Measurements from ENCODE around the gene DALRD3. TPM values are rescaled to one million over a fixed set of nuclear protein-coding genes. Genes with fewer than 3 reads are reported as not detected.

The DALRD3 gene
- total and polyA plus RNA-seq, 2 of the 8 experiments (the other 6 are each of a cell fraction or from before 2014, with no cell fraction given), result 30.4 to 86.5 TPM

DNA sequence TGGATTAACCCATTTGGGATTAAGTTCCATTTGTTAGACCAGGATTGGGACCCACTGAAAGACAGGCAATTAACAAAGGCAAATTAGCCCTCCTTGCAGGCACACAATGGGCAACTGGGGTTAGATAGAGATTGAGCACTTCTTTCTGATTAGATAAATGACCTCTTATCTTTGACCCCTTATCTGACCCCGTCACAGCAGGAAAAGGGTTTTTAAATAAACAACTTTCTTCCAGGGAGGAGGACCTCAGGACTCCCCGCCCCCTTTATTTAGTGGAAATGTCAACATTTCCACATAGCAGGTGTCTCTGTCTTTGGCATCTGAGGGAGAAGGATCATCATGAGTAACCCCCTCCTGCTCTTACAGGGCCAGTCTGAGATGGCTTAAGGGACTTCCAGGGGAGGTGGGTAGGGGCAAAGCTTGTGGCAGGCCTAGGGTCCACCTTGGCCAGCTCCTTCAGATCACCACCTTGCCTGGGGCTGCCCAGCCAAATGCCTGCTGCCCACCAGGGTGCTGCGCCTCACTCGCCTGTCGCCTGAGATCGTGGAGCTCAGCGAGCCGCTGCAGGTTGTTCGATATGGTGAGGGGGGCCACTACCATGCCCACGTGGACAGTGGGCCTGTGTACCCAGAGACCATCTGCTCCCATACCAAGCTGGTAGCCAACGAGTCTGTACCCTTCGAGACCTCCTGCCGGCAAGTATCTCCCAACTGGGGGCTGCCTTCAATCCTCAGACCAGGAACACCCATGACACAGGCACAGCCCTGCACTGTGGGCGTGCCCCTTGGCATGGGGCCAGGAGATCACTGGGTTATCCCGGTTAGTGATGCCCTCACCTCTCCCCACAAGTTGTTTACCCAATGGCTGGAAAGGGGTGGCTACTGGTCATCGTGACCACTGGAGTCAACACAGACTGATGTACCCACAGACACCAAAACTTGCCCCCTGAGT, 13.8 kb downstream of the DALRD3 start:
- Histone ChIP-seq H4K91ac (replicated peaks; ENCODE audit: insufficient read length, low read length) (no peak overlapping the region), H2BK12ac (ENCODE audit: low read depth, low read length) (peak overlapping the region; percentile 50; the same call in 1 of the 2 replicates), H2BK15ac (ENCODE audit: low read length) (no peak overlapping the region; the same call in 1 of the 2 replicates), H3K4ac (replicated peaks; ENCODE audit: insufficient read length, low read depth, low read length) (no peak overlapping the region), H2BK5ac (ENCODE audit: low read depth, low read length) (no peak overlapping the region), H3K27me3 (replicated peaks in 1 of 4; ENCODE audit: control insufficient read depth in 3 of 4, extremely low read depth in 1 of 4, insufficient read depth in 3 of 4, low read length in 3 of 4) (no peaks in the 10 kb centered on the region), H3K9me3 (ENCODE audit: insufficient read depth in 2 of 2, low read depth in 1 of 2, low read length in 1 of 2) (no peaks in the 10 kb centered on the region), H3K4me3 (ENCODE audit: extremely low read depth in 1 of 4, insufficient read depth in 2 of 4, low read depth in 3 of 4, low read length in 4 of 4) (no peak overlapping the region), H2AFZ (ENCODE audit: low read length) (no peak overlapping the region), H3K4me2 (ENCODE audit: insufficient read depth in 1 of 2, low read depth in 2 of 2, low read length in 2 of 2) (no peak overlapping the region), H2AK5ac (ENCODE audit: low read depth, low read length) (no peak overlapping the region), H2BK20ac (ENCODE audit: low read length) (no peak overlapping the region), H3K18ac (ENCODE audit: extremely low read depth, low read length) (no peak overlapping the region), H3K79me1 (ENCODE audit: low read depth, low read length) (peaks cover 7% of the 10 kb centered on the region), H3K23me2 (ENCODE audit: low read depth, low read length) (peaks cover 12% of the 10 kb centered on the region), H4K20me1 (replicated peaks in 1 of 2; ENCODE audit: control insufficient read depth in 1 of 2, insufficient read depth in 2 of 2, low read length in 2 of 2) (peaks cover 7 to 12% of the 10 kb centered on the region in 2 experiments), H3K4me1 (replicated peaks in 1 of 4; ENCODE audit: control insufficient read depth in 3 of 4, insufficient read depth in 4 of 4, low read length in 3 of 4) (peaks cover 0 to 13% (median 9%) of the 10 kb centered on the region in 4 experiments; a peak in 6 of 7 replicates), H3K9ac (replicated peaks in 1 of 4; ENCODE audit: extremely low read depth in 1 of 4, low read depth in 3 of 4, low read length in 3 of 4) (no peak overlapping the region), H4K5ac (ENCODE audit: insufficient read length, low read depth, low read length) (no peak overlapping the region), H3K14ac (ENCODE audit: insufficient read length) (no peak overlapping the region), H4K8ac (ENCODE audit: extremely low read depth, insufficient read depth, low read length) (no peak overlapping the region), H3K23ac (ENCODE audit: insufficient read length) (no peak overlapping the region), H2BK120ac (replicated peaks; ENCODE audit: low read depth, low read length) (no peak overlapping the region), H3K56ac (replicated peaks; ENCODE audit: insufficient read length, low read depth, low read length) (no peak overlapping the region), H3K79me2 (ENCODE audit: control insufficient read depth in 1 of 2, insufficient read depth in 2 of 2, low read length in 2 of 2) (peaks cover 11 to 18% of the 10 kb centered on the region in 2 experiments), H3K36me3 (ENCODE audit: control insufficient read depth in 2 of 4, insufficient read depth in 4 of 4, low read length in 3 of 4) (peaks cover 0 to 5% (median 1%) of the 10 kb centered on the region in 4 experiments; a peak in 2 of 8 replicates), H3K27ac (ENCODE audit: low read depth, low read length) (no peak overlapping the region)
- no peak for DNase-seq (ENCODE audit: low read depth in 1 of 2, low spot score in 2 of 2)
- no peak for FAIRE-seq
- WGBS, 2 experiments (ENCODE audit: extremely low coverage in 1 of 2, insufficient coverage in 1 of 2, insufficient read length in 1 of 2, insufficient replicate concordance in 2 of 2, low coverage in 1 of 2, low lambda C conversion rate in 2 of 2, missing lambda C conversion rate in 1 of 2), result 90% methylated on average over 16 of the region's 16 CpGs; no CpG with 5 or more reads in 1 of the 2 experiments
- TF ChIP-seq FOSL1 (IDR thresholded peaks at IDR 0.05; ENCODE audit: insufficient read depth, low read depth, low read length) (no peak), ATF2 (IDR thresholded peaks at IDR 0.05; ENCODE audit: low read length) (no peak), NRF1 (IDR thresholded peaks at IDR 0.05; ENCODE audit: low read depth, low read length) (no peak)
- CTCF ChIA-PET (ENCODE audit: partially characterized antibody), result interaction anchor here (5.0 to 24.3 kb wide), 3 partner anchors 11 to 17 kb away, joined by 36 to 467 read pairs (median 42); partner anchors contain the start of genes NDUFAF3 and P4HTM
- POLR2A ChIA-PET (ENCODE audit: partially characterized antibody), result interaction anchor here (0.6 to 38.8 kb wide), 7 partner anchors 2 to 812 kb away, joined by 3 to 1518 read pairs (median 3); partner anchors contain the start of genes CELSR3, DALRD3, IMPDH2 and NDUFAF3
